ENCODE results near the gene MYL5. TPM values are rescaled to one million over a fixed set of nuclear protein-coding genes. Genes with fewer than 3 reads are reported as not detected.
"Not testable (repeated sequence)": the region's sequence is repeated elsewhere in the genome, so short reads cannot be mapped to it uniquely, and the experiment has no call there.

MYL5 gene
- total RNA-seq, 4 donors from 2014 or later: 8.7 to 19.0 (median 9.4) TPM

DNA sequence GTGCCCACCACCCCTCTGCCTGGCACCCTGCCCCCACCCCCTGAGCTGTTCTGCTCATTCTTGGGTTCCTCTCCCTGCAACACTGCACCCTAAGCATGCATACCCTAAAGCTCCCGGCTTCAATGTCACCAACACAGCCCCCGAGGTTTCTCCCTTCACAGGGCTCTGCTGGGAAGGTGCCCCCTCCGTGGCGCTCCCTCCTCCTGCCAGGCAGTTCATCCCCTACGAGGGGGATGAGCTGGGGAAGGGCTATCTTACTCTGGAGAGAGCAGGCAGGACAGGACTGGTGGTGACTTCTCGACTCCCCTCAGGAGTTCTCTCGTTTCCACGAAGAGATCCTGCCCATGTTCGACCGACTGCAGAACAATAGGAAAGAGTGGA, 6.8 kb upstream of the MYL5 start:
- no peak for TF ChIP-seq CTCF (IDR thresholded peaks at IDR 0.05)
- ATAC-seq (ENCODE audit: low FRiP score): no peak
- DNase-seq (ENCODE audit: low spot score): no peak

DNA sequence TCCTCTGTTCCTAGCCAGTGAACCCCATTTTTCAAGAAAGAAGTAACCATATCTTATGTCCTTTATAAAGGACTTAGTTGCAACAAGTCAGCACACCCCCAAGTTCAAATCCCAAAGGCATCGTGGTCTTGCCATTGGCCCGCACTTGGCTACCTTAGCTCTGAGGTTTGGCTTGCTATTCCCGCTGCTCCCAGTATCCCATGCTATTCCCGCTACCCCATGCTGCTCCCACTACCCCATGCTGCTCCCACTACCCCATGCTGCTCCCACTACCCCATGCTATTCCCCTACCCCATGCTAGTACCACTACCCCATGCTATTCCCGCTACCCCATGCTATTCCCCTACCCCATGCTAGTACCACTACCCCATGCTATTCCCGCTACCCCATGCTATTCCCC, 6.1 kb upstream of the MYL5 start:
- ATAC-seq (ENCODE audit: low FRiP score); DNase-seq (ENCODE audit: low spot score): not testable (repeated sequence)

DNA sequence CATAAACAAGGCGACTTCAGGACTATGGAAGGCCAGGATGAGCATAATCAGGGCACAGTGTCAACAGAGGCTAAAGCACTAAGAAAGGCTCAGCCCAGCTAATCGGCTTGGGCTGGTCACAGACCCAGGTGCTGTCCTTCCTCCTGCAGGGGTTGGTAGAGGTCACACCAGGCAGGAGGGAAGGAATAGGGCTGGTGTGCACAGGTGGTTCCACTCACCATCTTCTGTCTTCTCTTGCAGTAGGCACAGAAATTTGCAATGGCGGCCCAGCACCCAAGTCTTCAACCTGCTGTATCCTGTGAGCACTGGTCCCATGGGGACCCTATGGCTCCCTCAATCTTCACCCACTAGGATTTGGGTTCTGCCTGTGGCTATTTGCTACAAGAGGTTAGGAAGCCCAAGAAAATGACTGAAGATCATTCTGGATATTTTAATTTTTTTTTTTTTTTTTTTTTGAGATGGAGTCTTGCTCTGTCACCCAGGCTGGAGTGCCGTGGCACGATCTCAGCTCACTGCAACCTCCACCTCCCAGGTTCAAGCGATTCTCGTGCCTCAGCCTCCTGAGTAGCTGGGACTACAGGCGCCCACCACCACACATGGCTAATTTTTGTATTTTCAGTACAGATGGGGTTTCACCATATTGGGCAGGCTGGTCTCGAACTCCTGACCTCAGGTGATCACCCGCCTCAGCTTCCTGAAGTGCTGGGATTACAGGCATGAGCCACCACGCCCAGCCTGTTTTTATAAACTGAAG, 4.4 kb upstream of the MYL5 start:
- not testable (repeated sequence) for DNase-seq (ENCODE audit: low spot score); ATAC-seq (ENCODE audit: low FRiP score)

DNA sequence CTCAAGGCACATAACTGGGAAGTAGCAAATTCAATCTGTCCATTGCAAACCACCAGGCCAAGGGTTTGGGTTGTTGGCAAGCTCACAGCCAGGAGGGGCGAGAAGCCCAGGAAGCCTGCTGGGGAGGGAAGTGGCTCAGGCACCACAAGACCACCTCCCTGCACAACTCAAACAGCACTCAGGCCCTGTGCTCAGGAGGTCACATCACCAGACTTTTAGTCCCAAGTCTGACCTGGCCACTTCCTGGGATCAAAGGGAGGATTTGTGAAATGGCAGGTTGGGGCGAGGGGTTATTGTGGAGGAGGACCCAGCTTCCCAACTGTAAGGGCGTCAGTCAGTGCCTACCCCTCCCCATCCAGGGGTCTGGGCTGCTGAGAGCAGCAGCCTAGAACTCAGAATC, 2.6 kb upstream of the MYL5 start:
- TF ChIP-seq CTCF (IDR thresholded peaks at IDR 0.05): no peak
- ATAC-seq (ENCODE audit: low FRiP score) (no peak), DNase-seq (ENCODE audit: low spot score) (no peak)

- TF ChIP-seq CTCF (IDR thresholded peaks at IDR 0.05): no peak
- ATAC-seq (ENCODE audit: low FRiP score) (no peak), DNase-seq (ENCODE audit: low spot score) (no peak)
Measured at GRCh38 chr4:673349-674091, 822 bp upstream of the MYL5 start.

GRCh38 chr4:675036-675882, 917 bp downstream of the MYL5 start:
- no peak for TF ChIP-seq CTCF (IDR thresholded peaks at IDR 0.05)
- no peak for DNase-seq (ENCODE audit: low spot score)
- no peak for ATAC-seq (ENCODE audit: low FRiP score)

- no peak for DNase-seq (ENCODE audit: low spot score)
- no peak for TF ChIP-seq CTCF (IDR thresholded peaks at IDR 0.05)
- ATAC-seq (ENCODE audit: low FRiP score): no peak
Measured at GRCh38 chr4:675980-676870, 1.9 kb downstream of the MYL5 start.
